Thyroid gland (tissue), 4 donors: ENCODE data around the gene TOM1L2.

ENCODE experiments used
- CTCF ChIP-seq, 6 experiments: fragments of 200-600 bp in 3 of 6; fragments of 450-650 bp in 3 of 6; sonication (generic) in 3 of 6; IDR thresholded peaks; one replicate each; pipeline ENCODE4 v1.5.1; 2016 to 2019; ENCODE audit warnings: antibody characterized with exemption in 6 of 6, mild to moderate bottlenecking in 2 of 6, inconsistent platforms in 1 of 6, moderate library complexity in 1 of 6
- POLR2A ChIP-seq, 2 donors: fragments of 450-650 bp; IDR thresholded peaks; one replicate each; pipeline ENCODE4 v1.6.1; 2017; ENCODE audit warnings: antibody characterized with exemption in 2 of 2, mild to moderate bottlenecking in 2 of 2, moderate library complexity in 1 of 2

GRCh38 chr17:17999364-18000029, 27.3 kb upstream of the TOM1L2 start:
- TF ChIP-seq CTCF (IDR thresholded peaks at IDR 0.05) (no peak), POLR2A (IDR thresholded peaks at IDR 0.05) (no peak)
